SK-N-SH treated with all-trans-retinoic acid at 6 μM for 48 hours (cell line): ENCODE measurements around the gene S100A5.

Source experiments
- ATAC-seq: fragments of 200-7000 bp; cut with Tn5 transposase; 3 replicates; pipeline ENCODE4 v1.9.1; 2020; ENCODE audit warnings: mild to moderate bottlenecking, moderate library complexity
- ARNTL ChIP-seq: fragments of 450-650 bp; formaldehyde crosslinking; IDR thresholded peaks from 2 replicates; pipeline ENCODE4 v1.5.0; 2020; ENCODE audit warnings: low read depth, mild to moderate bottlenecking, moderate library complexity, borderline replicate concordance
- BACH2 ChIP-seq: fragments of 250-450 bp; sonication (Bioruptor Pico); IDR thresholded peaks from 2 replicates; pipeline ENCODE4 v1.9.0; 2021; ENCODE audit warnings: mild to moderate bottlenecking, borderline replicate concordance
- CSDC2 ChIP-seq: fragments of 250-450 bp; sonication (Bioruptor Pico); IDR thresholded peaks from 2 replicates; pipeline ENCODE4 v1.5.0; 2020; ENCODE audit warnings: mild to moderate bottlenecking, moderate library complexity
- ESRRG ChIP-seq: fragments of 250-450 bp; sonication (Bioruptor Pico); IDR thresholded peaks from 2 replicates; pipeline ENCODE4 v1.6.1; 2021; ENCODE audit warnings: mild to moderate bottlenecking
- GLIS3 ChIP-seq: fragments of 250-450 bp; sonication (Bioruptor Pico); IDR thresholded peaks from 2 replicates; pipeline ENCODE4 v1.5.0; 2020; ENCODE audit warnings: mild to moderate bottlenecking, moderate library complexity
- ISL1 ChIP-seq: fragments of 250-450 bp; sonication (Bioruptor Pico); IDR thresholded peaks from 2 replicates; pipeline ENCODE4 v2.1.2; 2022; ENCODE audit warnings: mild to moderate bottlenecking, moderate library complexity
- PPARA ChIP-seq: fragments of 250-450 bp; sonication (Bioruptor Pico); IDR thresholded peaks from 2 replicates; pipeline ENCODE4 v1.5.0; 2020; ENCODE audit warnings: mild to moderate bottlenecking, borderline replicate concordance
- RARB ChIP-seq: fragments of 250-450 bp; sonication (Bioruptor Pico); IDR thresholded peaks from 2 replicates; pipeline ENCODE4 v1.8.0; 2021; ENCODE audit warnings: mild to moderate bottlenecking, moderate library complexity
- SNAI2 ChIP-seq: fragments of 250-450 bp; sonication (Bioruptor Pico); IDR thresholded peaks from 2 replicates; pipeline ENCODE4 v1.5.0; 2020; ENCODE audit warnings: mild to moderate bottlenecking, moderate library complexity
- TCF4 ChIP-seq: fragments of 250-450 bp; sonication (Bioruptor Pico); IDR thresholded peaks from 2 replicates; pipeline ENCODE4 v1.8.0; 2021; ENCODE audit warnings: mild to moderate bottlenecking, moderate library complexity, borderline replicate concordance
- TOX ChIP-seq: fragments of 250-450 bp; sonication (Bioruptor Pico); IDR thresholded peaks from 2 replicates; pipeline ENCODE4 v1.8.0; 2021; ENCODE audit warnings: mild to moderate bottlenecking, moderate library complexity, borderline replicate concordance
- ZC3H10 ChIP-seq: fragments of 250-450 bp; sonication (Bioruptor Pico); IDR thresholded peaks from 2 replicates; pipeline ENCODE4 v1.5.1; 2021; ENCODE audit warnings: mild to moderate bottlenecking, moderate library complexity
- ZFP30 ChIP-seq: fragments of 450-650 bp; formaldehyde crosslinking; IDR thresholded peaks from 2 replicates; pipeline ENCODE4 v1.5.0; 2022; ENCODE audit warnings: mild to moderate bottlenecking, moderate library complexity
- ZNF565 ChIP-seq: fragments of 450-650 bp; formaldehyde crosslinking; conservative IDR thresholded peaks from 2 replicates; pipeline ENCODE4 v1.5.0; 2020; ENCODE audit warnings: low read depth, mild to moderate bottlenecking, moderate library complexity
- ZNF70 ChIP-seq: fragments of 450-650 bp; formaldehyde crosslinking; IDR thresholded peaks from 2 replicates; pipeline ENCODE4 v1.5.0; 2020; ENCODE audit warnings: mild to moderate bottlenecking, moderate library complexity
- ZNF8 ChIP-seq: fragments of 450-650 bp; formaldehyde crosslinking; IDR thresholded peaks from 2 replicates; pipeline ENCODE4 v1.5.0; 2020; ENCODE audit warnings: mild to moderate bottlenecking, moderate library complexity
- TF ChIP-seq, protein P1 (sequence below): fragments of 250-450 bp; sonication (Bioruptor Pico); IDR thresholded peaks from 2 replicates; pipeline ENCODE4 v1.5.1; 2021; ENCODE audit warnings: mild to moderate bottlenecking, moderate library complexity
- TF ChIP-seq, protein P2 (sequence below): fragments of 250-450 bp; sonication (Bioruptor Pico); IDR thresholded peaks from 2 replicates; pipeline ENCODE4 v1.5.0; 2020; ENCODE audit warnings: mild to moderate bottlenecking, moderate library complexity
- TF ChIP-seq, protein P3 (sequence below): fragments of 250-450 bp; sonication (Bioruptor Pico); IDR thresholded peaks from 2 replicates; pipeline ENCODE4 v1.8.0; 2020; ENCODE audit warnings: mild to moderate bottlenecking, moderate library complexity, borderline replicate concordance
- TF ChIP-seq, protein P4 (sequence below): fragments of 250-450 bp; sonication (Bioruptor Pico); IDR thresholded peaks from 2 replicates; pipeline ENCODE4 v1.8.0; 2021; ENCODE audit warnings: low read depth, mild to moderate bottlenecking, moderate library complexity, borderline replicate concordance

Gene S100A5

DNA sequence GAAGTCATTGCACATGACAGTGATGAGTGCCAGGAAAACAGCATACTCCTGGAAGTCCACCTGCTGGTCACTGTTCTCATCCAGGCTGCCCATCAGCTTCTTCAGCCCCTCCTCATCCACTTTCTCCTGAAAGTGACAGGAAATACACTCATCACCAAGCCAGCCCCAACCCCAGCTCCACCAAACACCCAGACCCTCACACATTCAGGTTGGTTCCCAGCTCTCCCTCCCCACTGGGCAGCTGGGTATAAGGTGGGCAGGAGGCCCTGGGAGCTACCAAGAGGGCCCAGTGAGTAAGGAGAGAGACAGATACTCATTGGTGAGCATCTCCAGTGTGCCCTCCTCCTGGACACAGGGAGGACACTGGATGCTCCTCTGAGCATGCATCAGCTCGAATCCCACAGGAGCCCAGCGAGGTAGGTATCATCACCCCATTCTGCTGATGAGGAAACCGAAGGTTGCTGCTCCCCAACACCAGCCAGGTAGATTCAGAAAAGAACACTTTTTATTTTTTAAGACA, 20.8 kb upstream of the S100A5 start (continued):
- TF ChIP-seq ARNTL (CRISPR knock-in tag) (no peak), ZFP30 (no peak), GLIS3 (CRISPR knock-in tag) (no peak), BACH2 (CRISPR knock-in tag) (no peak), TCF4 (CRISPR knock-in tag) (no peak)

DNA sequence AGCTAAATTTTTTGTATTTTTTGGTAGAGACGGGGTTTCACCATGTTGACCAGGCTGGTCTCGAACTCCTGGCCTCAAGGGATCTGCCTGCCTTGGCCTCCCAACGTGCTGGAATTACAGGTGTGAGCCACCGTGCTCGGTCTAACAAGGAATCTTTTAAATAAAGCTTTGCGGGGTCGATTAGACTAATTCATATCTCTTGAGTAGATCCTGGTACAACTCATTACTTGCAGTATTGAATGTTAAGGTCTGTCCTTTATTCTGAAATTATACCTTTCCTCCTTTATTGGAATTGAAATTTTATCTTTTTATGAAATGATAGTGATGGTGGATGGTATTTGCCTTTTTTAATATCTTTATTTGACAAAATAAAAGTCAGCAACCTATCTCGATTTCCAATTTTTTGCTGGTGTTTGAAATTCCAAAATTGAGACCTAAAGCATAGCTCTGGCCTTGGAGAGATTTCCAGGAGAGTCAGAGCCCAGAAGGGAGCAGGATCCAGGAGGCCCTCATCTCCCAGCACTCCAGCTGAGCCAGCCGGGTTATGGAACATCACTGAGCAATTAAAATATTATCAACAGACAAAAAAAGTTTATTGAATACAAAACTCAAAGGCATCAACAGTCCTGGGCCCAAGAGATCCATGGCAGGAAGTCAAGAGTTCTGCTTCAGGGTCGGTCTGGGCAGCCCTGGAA, 20.2 kb upstream of the S100A5 start:
- TF ChIP-seq, protein P1, sequence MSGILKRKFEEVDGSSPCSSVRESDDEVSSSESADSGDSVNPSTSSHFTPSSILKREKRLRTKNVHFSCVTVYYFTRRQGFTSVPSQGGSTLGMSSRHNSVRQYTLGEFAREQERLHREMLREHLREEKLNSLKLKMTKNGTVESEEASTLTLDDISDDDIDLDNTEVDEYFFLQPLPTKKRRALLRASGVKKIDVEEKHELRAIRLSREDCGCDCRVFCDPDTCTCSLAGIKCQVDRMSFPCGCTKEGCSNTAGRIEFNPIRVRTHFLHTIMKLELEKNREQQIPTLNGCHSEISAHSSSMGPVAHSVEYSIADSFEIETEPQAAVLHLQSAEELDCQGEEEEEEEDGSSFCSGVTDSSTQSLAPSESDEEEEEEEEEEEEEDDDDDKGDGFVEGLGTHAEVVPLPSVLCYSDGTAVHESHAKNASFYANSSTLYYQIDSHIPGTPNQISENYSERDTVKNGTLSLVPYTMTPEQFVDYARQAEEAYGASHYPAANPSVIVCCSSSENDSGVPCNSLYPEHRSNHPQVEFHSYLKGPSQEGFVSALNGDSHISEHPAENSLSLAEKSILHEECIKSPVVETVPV: no peak
- TF ChIP-seq ARNTL (CRISPR knock-in tag): no peak
- no peak for TF ChIP-seq ISL1 (CRISPR knock-in tag)
- TF ChIP-seq GLIS3 (CRISPR knock-in tag): no peak
- TF ChIP-seq, protein P2, sequence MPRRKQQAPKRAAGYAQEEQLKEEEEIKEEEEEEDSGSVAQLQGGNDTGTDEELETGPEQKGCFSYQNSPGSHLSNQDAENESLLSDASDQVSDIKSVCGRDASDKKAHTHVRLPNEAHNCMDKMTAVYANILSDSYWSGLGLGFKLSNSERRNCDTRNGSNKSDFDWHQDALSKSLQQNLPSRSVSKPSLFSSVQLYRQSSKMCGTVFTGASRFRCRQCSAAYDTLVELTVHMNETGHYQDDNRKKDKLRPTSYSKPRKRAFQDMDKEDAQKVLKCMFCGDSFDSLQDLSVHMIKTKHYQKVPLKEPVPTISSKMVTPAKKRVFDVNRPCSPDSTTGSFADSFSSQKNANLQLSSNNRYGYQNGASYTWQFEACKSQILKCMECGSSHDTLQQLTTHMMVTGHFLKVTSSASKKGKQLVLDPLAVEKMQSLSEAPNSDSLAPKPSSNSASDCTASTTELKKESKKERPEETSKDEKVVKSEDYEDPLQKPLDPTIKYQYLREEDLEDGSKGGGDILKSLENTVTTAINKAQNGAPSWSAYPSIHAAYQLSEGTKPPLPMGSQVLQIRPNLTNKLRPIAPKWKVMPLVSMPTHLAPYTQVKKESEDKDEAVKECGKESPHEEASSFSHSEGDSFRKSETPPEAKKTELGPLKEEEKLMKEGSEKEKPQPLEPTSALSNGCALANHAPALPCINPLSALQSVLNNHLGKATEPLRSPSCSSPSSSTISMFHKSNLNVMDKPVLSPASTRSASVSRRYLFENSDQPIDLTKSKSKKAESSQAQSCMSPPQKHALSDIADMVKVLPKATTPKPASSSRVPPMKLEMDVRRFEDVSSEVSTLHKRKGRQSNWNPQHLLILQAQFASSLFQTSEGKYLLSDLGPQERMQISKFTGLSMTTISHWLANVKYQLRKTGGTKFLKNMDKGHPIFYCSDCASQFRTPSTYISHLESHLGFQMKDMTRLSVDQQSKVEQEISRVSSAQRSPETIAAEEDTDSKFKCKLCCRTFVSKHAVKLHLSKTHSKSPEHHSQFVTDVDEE (CRISPR knock-in tag): no peak
- TF ChIP-seq TOX: no peak
- TF ChIP-seq PPARA (CRISPR knock-in tag): no peak
- TF ChIP-seq TCF4 (CRISPR knock-in tag): no peak
- no peak for ATAC-seq

DNA sequence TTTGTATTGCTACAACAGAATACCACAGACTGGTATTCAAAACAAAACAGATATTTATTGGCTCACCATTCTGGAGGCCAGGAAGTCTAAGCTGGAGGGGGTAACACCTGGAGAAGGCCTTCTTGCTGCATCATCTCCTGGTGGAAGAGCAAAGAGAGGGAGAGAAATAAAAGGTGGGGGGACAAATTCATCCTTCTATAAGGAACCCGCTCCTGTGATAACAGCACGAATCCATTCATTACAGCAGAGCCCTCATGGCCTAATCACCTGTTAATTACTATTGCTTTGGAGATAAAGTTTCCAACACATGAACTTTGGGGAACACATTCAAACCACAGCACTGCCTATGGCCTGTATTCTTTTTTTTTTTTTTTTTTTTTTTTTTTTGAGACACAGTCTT, 19.5 kb upstream of the S100A5 start:
- ATAC-seq: no peak
- TF ChIP-seq ZFP30 (no peak), ZNF8 (no peak), GLIS3 (CRISPR knock-in tag) (no peak), TOX (no peak), BACH2 (CRISPR knock-in tag) (no peak), PPARA (CRISPR knock-in tag) (no peak), ZNF70 (no peak), ESRRG (no peak), ARNTL (CRISPR knock-in tag) (no peak), RARB (CRISPR knock-in tag) (no peak), TCF4 (CRISPR knock-in tag) (no peak), SNAI2 (CRISPR knock-in tag) (no peak), CSDC2 (CRISPR knock-in tag) (no peak), ZC3H10 (no peak), ZNF565 (no peak), ISL1 (CRISPR knock-in tag) (no peak)
- TF ChIP-seq, protein P1: no peak
- TF ChIP-seq, protein P3, sequence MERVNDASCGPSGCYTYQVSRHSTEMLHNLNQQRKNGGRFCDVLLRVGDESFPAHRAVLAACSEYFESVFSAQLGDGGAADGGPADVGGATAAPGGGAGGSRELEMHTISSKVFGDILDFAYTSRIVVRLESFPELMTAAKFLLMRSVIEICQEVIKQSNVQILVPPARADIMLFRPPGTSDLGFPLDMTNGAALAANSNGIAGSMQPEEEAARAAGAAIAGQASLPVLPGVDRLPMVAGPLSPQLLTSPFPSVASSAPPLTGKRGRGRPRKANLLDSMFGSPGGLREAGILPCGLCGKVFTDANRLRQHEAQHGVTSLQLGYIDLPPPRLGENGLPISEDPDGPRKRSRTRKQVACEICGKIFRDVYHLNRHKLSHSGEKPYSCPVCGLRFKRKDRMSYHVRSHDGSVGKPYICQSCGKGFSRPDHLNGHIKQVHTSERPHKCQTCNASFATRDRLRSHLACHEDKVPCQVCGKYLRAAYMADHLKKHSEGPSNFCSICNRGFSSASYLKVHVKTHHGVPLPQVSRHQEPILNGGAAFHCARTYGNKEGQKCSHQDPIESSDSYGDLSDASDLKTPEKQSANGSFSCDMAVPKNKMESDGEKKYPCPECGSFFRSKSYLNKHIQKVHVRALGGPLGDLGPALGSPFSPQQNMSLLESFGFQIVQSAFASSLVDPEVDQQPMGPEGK (CRISPR knock-in tag): no peak
- TF ChIP-seq, protein P2 (CRISPR knock-in tag): no peak
- TF ChIP-seq, protein P4, sequence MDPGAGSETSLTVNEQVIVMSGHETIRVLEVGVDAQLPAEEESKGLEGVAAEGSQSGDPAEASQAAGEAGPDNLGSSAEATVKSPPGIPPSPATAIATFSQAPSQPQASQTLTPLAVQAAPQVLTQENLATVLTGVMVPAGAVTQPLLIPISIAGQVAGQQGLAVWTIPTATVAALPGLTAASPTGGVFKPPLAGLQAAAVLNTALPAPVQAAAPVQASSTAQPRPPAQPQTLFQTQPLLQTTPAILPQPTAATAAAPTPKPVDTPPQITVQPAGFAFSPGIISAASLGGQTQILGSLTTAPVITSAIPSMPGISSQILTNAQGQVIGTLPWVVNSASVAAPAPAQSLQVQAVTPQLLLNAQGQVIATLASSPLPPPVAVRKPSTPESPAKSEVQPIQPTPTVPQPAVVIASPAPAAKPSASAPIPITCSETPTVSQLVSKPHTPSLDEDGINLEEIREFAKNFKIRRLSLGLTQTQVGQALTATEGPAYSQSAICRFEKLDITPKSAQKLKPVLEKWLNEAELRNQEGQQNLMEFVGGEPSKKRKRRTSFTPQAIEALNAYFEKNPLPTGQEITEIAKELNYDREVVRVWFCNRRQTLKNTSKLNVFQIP (CRISPR knock-in tag): no peak
